Nephron (organoid): ENCODE results near the gene AP2A2.

Source experiments
- H3K27ac Mint-ChIP-seq, 3 experiments: 2 replicates each; pipeline ENCODE4 v1.8.0; 2020; ENCODE audit warnings: mixed read lengths in 3 of 3, mild to moderate bottlenecking in 2 of 3, moderate library complexity in 1 of 3
- H3K27me3 Mint-ChIP-seq: 2 replicates; pipeline ENCODE4 v1.8.0; 2021; ENCODE audit warnings: low read depth, mild to moderate bottlenecking, moderate library complexity, mixed read lengths
- H3K36me3 Mint-ChIP-seq: 2 replicates; pipeline ENCODE4 v1.8.0; 2020; ENCODE audit warnings: low read depth, mixed read lengths
- H3K4me1 Mint-ChIP-seq: 2 replicates; pipeline ENCODE4 v1.8.0; 2020; ENCODE audit warnings: mixed read lengths
- H3K4me3 Mint-ChIP-seq, 3 experiments: 2 replicates each; pipeline ENCODE4 v1.8.0; 2020; ENCODE audit warnings: mild to moderate bottlenecking in 3 of 3, mixed read lengths in 3 of 3, moderate library complexity in 2 of 3
- H3K9me3 Mint-ChIP-seq: 2 replicates; pipeline ENCODE4 v1.8.0; 2020; ENCODE audit warnings: mixed read lengths
- TF ChIP-seq, protein P1 (sequence below), 3 experiments: fragments of 200-600 bp; sonication (generic); IDR thresholded peaks; one replicate each; pipeline ENCODE4 v1.5.0; 2021; ENCODE audit warnings: antibody characterized with exemption in 3 of 3; ENCODE audit not compliant: unreplicated experiment in 3 of 3

AP2A2 gene

GRCh38 chr11:984546-984945 is 58.9 kb downstream of the AP2A2 start:
- Mint-ChIP-seq H3K4me1 (no peaks in the 10 kb centered on the region), H3K36me3 (peaks cover 50% of the 10 kb centered on the region), H3K4me3 (no peak overlapping the region), H3K27me3 (no peaks in the 10 kb centered on the region), H3K9me3 (no peaks in the 10 kb centered on the region), H3K27ac (peak overlapping the region in 2 of 3 experiments; percentile 35 to 56)
- TF ChIP-seq, protein P1, sequence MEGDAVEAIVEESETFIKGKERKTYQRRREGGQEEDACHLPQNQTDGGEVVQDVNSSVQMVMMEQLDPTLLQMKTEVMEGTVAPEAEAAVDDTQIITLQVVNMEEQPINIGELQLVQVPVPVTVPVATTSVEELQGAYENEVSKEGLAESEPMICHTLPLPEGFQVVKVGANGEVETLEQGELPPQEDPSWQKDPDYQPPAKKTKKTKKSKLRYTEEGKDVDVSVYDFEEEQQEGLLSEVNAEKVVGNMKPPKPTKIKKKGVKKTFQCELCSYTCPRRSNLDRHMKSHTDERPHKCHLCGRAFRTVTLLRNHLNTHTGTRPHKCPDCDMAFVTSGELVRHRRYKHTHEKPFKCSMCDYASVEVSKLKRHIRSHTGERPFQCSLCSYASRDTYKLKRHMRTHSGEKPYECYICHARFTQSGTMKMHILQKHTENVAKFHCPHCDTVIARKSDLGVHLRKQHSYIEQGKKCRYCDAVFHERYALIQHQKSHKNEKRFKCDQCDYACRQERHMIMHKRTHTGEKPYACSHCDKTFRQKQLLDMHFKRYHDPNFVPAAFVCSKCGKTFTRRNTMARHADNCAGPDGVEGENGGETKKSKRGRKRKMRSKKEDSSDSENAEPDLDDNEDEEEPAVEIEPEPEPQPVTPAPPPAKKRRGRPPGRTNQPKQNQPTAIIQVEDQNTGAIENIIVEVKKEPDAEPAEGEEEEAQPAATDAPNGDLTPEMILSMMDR (IDR thresholded peaks at IDR 0.05; ENCODE audit: unreplicated experiment in 3 of 3) = no peak

DNA sequence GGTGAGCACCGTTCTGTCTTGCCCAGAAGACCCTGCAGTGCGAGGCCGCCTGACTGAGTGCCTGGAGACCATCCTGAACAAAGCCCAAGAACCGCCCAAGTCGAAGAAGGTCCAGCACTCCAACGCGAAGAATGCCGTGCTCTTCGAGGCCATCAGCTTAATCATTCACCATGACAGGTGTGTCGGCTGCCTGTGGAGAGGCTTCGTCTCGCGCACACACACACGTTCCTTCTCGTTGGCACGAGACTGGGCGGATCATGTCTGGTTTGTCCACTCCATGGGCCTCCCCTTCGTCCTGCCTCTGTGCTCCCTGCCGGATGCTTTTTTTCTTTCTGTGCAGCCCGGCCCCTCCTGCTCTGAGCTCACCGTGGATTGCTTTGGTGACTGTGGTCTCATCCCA is 59.7 kb downstream of the AP2A2 start:
- H3K36me3 Mint-ChIP-seq = peaks cover 51% of the 10 kb centered on the region
- no peaks in the 10 kb centered on the region for H3K4me1 Mint-ChIP-seq
- TF ChIP-seq, protein P1 (IDR thresholded peaks at IDR 0.05; ENCODE audit: unreplicated experiment in 3 of 3) = no peak
- H3K9me3 Mint-ChIP-seq = no peaks in the 10 kb centered on the region
- no peaks in the 10 kb centered on the region for H3K27me3 Mint-ChIP-seq
- H3K4me3 Mint-ChIP-seq = no peak overlapping the region
- H3K27ac Mint-ChIP-seq = peak overlapping the region in 2 of 3 experiments; percentile 46 to 51

DNA sequence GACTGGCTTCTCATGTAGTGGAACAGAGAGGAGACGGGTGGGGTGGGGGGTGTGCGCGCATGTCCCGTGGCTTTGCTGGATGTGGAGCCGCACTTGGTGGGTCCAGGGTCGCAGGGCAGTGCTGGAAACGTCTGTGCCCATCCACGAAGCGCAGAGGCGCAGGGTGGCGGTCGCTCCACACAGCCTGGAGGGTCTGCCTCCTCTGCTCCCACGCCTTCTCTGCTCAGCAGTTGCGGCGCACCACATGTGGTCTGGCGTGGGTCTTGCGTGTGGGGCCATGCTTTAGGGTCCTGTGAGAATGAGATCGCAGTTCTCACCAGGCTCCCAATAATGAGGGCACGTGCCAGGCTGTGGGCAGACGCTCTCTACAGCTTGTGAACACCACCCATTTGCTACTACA is 60.2 kb downstream of the AP2A2 start:
- Mint-ChIP-seq H3K4me1 (no peaks in the 10 kb centered on the region), H3K9me3 (no peaks in the 10 kb centered on the region), H3K27ac (no peak overlapping the region), H3K27me3 (no peaks in the 10 kb centered on the region), H3K4me3 (no peak overlapping the region), H3K36me3 (peaks cover 47% of the 10 kb centered on the region)
- TF ChIP-seq, protein P1 (IDR thresholded peaks at IDR 0.05; ENCODE audit: unreplicated experiment in 3 of 3) = no peak

- no peaks in the 10 kb centered on the region for H3K9me3 Mint-ChIP-seq
- TF ChIP-seq, protein P1 (IDR thresholded peaks at IDR 0.05; ENCODE audit: unreplicated experiment in 3 of 3) = no peak
- H3K4me3 Mint-ChIP-seq = no peak overlapping the region
- H3K4me1 Mint-ChIP-seq = no peaks in the 10 kb centered on the region
- H3K36me3 Mint-ChIP-seq = peaks cover 48% of the 10 kb centered on the region
- H3K27ac Mint-ChIP-seq = peak overlapping the region in 1 of 3 experiments; percentile 40
- H3K27me3 Mint-ChIP-seq = no peaks in the 10 kb centered on the region
These were observed 60.7 kb downstream of the AP2A2 start for GRCh38 chr11:986270-986951.

DNA sequence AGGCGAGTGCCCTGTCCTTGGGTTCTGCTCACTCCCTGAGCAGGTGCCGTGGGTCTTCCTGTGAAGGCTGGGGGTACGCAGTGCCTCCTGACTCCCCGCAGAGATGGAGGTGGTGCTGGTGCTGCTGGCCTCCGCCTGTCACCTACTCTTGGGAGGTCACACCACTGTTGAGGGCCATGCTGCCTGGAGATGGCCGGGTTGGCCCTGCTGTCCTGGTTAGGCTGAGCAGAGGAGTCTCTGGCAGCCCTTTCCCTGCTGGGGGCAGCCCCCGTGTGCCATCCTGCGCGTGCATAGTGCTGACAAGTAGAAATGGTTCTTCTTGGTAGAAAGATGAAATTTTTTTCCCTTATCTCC is 61.3 kb downstream of the AP2A2 start:
- H3K4me1 Mint-ChIP-seq = no peaks in the 10 kb centered on the region

More for the DNA sequence above, 61.3 kb downstream of the AP2A2 start:
- Mint-ChIP-seq H3K27me3 (no peaks in the 10 kb centered on the region), H3K4me3 (no peak overlapping the region), H3K9me3 (no peaks in the 10 kb centered on the region), H3K36me3 (peaks cover 45% of the 10 kb centered on the region), H3K27ac (no peak overlapping the region)
- TF ChIP-seq, protein P1 (IDR thresholded peaks at IDR 0.05; ENCODE audit: unreplicated experiment in 3 of 3) = no peak
